Astrocyte (in vitro differentiated cells and primary cell): ENCODE measurements around the gene RICTOR. TPM values are rescaled to one million over a fixed set of nuclear protein-coding genes. Genes with fewer than 3 reads are reported as not detected.

ENCODE experiments used
- DNase-seq: peaks from one replicate; pipeline ENCODE4 v3.0.0-alpha.2; 2010; ENCODE audit warnings: low read depth
- FAIRE-seq: peaks from 2 replicates; lab custom pipeline; 2011; peaks lifted over from hg19 to GRCh38; lab: Jason Lieb, UNC
- H2AFZ ChIP-seq: 2 replicates; pipeline ENCODE4 v1.6.0; 2012; ENCODE audit warnings: low read depth, low read length, inconsistent platforms
- H3K27ac ChIP-seq: 2 replicates; pipeline ENCODE4 v1.5.1; 2011; ENCODE audit warnings: low read depth, low read length, inconsistent platforms
- H3K27me3 ChIP-seq: 2 replicates; pipeline ENCODE4 v1.6.0; 2011; ENCODE audit warnings: low read length, inconsistent platforms; ENCODE audit not compliant: insufficient read depth
- H3K36me3 ChIP-seq: 2 replicates; pipeline ENCODE4 v1.5.1; 2011; ENCODE audit warnings: low read length, inconsistent platforms; ENCODE audit not compliant: insufficient read depth
- H3K4me1 ChIP-seq: 2 replicates; pipeline ENCODE4 v1.5.1; 2011; ENCODE audit warnings: low read length, inconsistent platforms; ENCODE audit not compliant: insufficient read depth
- H3K4me2 ChIP-seq: 2 replicates; pipeline ENCODE4 v1.6.0; 2012; ENCODE audit warnings: low read length, inconsistent platforms
- H3K4me3 ChIP-seq: 2 replicates; pipeline ENCODE4 v1.5.1; 2011; ENCODE audit warnings: low read depth, mild to moderate bottlenecking, low read length, inconsistent platforms; ENCODE audit not compliant: insufficient read depth
- H3K79me2 ChIP-seq: 2 replicates; pipeline ENCODE4 v1.6.0; 2012; ENCODE audit warnings: mild to moderate bottlenecking, low read length, inconsistent platforms; ENCODE audit not compliant: insufficient read depth
- H3K9ac ChIP-seq: 2 replicates; pipeline ENCODE4 v1.6.0; 2012; ENCODE audit warnings: mild to moderate bottlenecking, low read length, inconsistent platforms
- H3K9me3 ChIP-seq: 2 replicates; pipeline ENCODE4 v1.5.1; 2012; ENCODE audit warnings: low read depth, mild to moderate bottlenecking, low read length, inconsistent platforms; ENCODE audit not compliant: insufficient read depth
- H4K20me1 ChIP-seq: 2 replicates; pipeline ENCODE4 v1.6.0; 2012; ENCODE audit warnings: low read length, inconsistent platforms; ENCODE audit not compliant: insufficient read depth
- H3K27ac Mint-ChIP-seq: one replicate; pipeline ENCODE4 v1.8.0; 2021; ENCODE audit warnings: mild to moderate bottlenecking, mixed read lengths; ENCODE audit not compliant: unreplicated experiment
- H3K27me3 Mint-ChIP-seq: one replicate; pipeline ENCODE4 v1.8.0; 2021; ENCODE audit warnings: low read depth, mixed read lengths; ENCODE audit not compliant: unreplicated experiment
- H3K36me3 Mint-ChIP-seq: one replicate; pipeline ENCODE4 v1.8.0; 2021; ENCODE audit warnings: low read depth, mixed read lengths; ENCODE audit not compliant: unreplicated experiment
- H3K4me1 Mint-ChIP-seq: one replicate; pipeline ENCODE4 v1.8.0; 2021; ENCODE audit warnings: low read depth, mixed read lengths; ENCODE audit not compliant: unreplicated experiment
- H3K4me3 Mint-ChIP-seq: one replicate; pipeline ENCODE4 v1.8.0; 2021; ENCODE audit warnings: mild to moderate bottlenecking, moderate library complexity, mixed read lengths; ENCODE audit not compliant: unreplicated experiment
- H3K9me3 Mint-ChIP-seq: one replicate; pipeline ENCODE4 v1.8.0; 2021; ENCODE audit warnings: mild to moderate bottlenecking, mixed read lengths; ENCODE audit not compliant: unreplicated experiment
- EZH2 ChIP-seq: IDR thresholded peaks from 2 replicates; pipeline ENCODE4 v1.6.1; 2012; ENCODE audit warnings: mild to moderate bottlenecking, low read length, inconsistent platforms; ENCODE audit not compliant: insufficient read depth
- total RNA-seq: library from RNA; stranded (reverse); gene quantifications from 2 replicates; pipeline ENCODE4 v1.2.1, GENCODE V29; 2021
- TF ChIP-seq, protein P1 (sequence below): IDR thresholded peaks from 2 replicates; pipeline ENCODE4 v1.5.1; 2011; ENCODE audit warnings: low read depth, mild to moderate bottlenecking, inconsistent platforms, low read length, moderate library complexity; ENCODE audit not compliant: insufficient read depth

Gene RICTOR
- total RNA-seq, 1 donor from 2014 or later, result 43.2 TPM

DNA sequence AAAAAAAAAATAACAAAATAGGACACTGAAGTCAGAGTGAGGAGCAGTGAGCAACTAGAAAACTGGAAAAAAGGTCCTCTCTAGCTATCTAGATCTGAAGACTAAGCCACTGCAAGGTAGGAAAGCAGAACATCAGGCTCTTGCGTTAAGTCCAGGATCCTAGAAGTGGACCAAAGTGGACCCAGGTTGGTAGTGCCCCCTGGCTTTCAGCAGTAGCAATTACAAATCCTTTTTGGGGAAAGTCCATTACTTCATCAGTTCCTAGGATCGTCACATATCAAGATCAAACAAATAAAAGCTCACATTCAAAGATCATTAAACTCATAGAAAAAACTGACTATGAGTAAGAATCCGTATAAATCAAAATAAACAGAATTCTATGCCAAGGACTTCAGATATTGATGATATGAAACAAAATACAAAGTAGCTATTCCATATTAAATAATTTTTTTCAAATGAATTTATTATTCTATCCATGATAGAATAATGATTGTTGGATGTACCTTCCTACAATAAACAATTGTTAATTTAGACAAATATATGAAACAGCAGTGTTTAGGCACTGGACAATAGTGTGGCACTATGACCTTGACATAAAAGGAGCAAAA is 6.5 kb upstream of the RICTOR start:
- FAIRE-seq, result no peak
- Histone ChIP-seq H3K9me3 (no peaks in the 10 kb centered on the region), H4K20me1 (no peaks in the 10 kb centered on the region), H3K79me2 (no peaks in the 10 kb centered on the region), H3K27ac (no peak overlapping the region), H3K4me3 (no peak overlapping the region), H3K4me2 (no peak overlapping the region), H3K4me1 (peaks cover 7% of the 10 kb centered on the region), H3K9ac (no peak overlapping the region), H3K36me3 (no peaks in the 10 kb centered on the region), H2AFZ (no peak overlapping the region), H3K27me3 (no peaks in the 10 kb centered on the region)
- peak; percentile 56 for DNase-seq
- no peak for TF ChIP-seq EZH2
- TF ChIP-seq, protein P1, sequence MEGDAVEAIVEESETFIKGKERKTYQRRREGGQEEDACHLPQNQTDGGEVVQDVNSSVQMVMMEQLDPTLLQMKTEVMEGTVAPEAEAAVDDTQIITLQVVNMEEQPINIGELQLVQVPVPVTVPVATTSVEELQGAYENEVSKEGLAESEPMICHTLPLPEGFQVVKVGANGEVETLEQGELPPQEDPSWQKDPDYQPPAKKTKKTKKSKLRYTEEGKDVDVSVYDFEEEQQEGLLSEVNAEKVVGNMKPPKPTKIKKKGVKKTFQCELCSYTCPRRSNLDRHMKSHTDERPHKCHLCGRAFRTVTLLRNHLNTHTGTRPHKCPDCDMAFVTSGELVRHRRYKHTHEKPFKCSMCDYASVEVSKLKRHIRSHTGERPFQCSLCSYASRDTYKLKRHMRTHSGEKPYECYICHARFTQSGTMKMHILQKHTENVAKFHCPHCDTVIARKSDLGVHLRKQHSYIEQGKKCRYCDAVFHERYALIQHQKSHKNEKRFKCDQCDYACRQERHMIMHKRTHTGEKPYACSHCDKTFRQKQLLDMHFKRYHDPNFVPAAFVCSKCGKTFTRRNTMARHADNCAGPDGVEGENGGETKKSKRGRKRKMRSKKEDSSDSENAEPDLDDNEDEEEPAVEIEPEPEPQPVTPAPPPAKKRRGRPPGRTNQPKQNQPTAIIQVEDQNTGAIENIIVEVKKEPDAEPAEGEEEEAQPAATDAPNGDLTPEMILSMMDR, result peak; percentile 75
- Mint-ChIP-seq H3K4me1 (peaks cover 18% of the 10 kb centered on the region), H3K36me3 (no peaks in the 10 kb centered on the region), H3K9me3 (no peaks in the 10 kb centered on the region), H3K27ac (no peak overlapping the region), H3K27me3 (no peaks in the 10 kb centered on the region), H3K4me3 (no peak overlapping the region)

DNA sequence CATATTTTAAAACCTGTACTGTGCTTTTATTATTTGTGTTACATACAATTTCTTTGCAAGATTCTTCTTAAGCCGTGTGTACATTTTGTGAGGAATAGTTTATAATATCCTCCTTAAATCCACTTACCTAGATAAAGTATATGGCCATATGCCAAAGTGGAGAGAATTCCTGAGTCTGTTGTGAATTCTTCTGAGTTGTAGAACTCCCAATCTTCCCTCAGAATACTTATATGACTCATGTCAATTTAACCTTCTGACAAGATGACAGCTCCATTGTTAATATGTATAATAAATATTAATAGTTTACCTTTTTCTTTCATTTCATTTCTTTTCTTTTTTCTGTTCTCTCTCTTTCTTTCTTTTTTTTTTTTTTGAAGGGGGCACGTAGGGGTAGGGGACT is 6.0 kb upstream of the RICTOR start:
- H3K27ac Mint-ChIP-seq, result no peak overlapping the region
- H3K27me3 Mint-ChIP-seq, result no peaks in the 10 kb centered on the region
- TF ChIP-seq, protein P1, result no peak
- TF ChIP-seq EZH2, result no peak
- Histone ChIP-seq H2AFZ (no peak overlapping the region), H4K20me1 (no peaks in the 10 kb centered on the region), H3K27ac (no peak overlapping the region), H3K79me2 (no peaks in the 10 kb centered on the region), H3K9ac (no peak overlapping the region), H3K27me3 (no peaks in the 10 kb centered on the region), H3K4me2 (no peak overlapping the region), H3K36me3 (no peaks in the 10 kb centered on the region), H3K4me3 (no peak overlapping the region), H3K4me1 (peaks cover 7% of the 10 kb centered on the region), H3K9me3 (no peaks in the 10 kb centered on the region)
- FAIRE-seq (no peak), DNase-seq (no peak)
- H3K9me3 Mint-ChIP-seq, result no peaks in the 10 kb centered on the region
- no peaks in the 10 kb centered on the region for H3K36me3 Mint-ChIP-seq
- H3K4me3 Mint-ChIP-seq, result no peak overlapping the region
- peaks cover 20% of the 10 kb centered on the region for H3K4me1 Mint-ChIP-seq

DNA sequence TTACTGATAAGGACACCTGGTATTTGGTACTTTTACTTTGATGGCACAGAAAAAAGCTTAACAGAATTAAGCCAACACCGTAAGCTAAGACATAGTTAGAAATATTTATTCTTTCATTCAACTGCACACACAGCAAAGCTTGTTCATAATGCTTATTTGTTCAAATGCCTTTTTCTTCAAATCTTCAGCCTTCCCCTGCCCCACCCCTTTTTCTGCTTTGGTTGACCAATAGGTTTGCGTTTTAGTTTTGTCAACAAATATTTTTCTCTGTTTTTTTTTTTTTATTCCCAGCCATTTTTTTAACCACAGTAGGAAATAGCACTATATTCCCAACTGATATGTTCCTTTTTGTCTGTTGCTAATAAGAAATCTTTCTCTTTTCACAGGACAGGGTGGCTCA is 4.9 kb upstream of the RICTOR start:
- Histone ChIP-seq H3K27ac (no peak overlapping the region), H3K9me3 (no peaks in the 10 kb centered on the region), H3K4me3 (no peak overlapping the region), H3K36me3 (no peaks in the 10 kb centered on the region), H3K4me1 (peaks cover 7% of the 10 kb centered on the region), H3K9ac (no peak overlapping the region), H3K79me2 (no peaks in the 10 kb centered on the region), H3K27me3 (no peaks in the 10 kb centered on the region), H2AFZ (no peak overlapping the region), H3K4me2 (no peak overlapping the region), H4K20me1 (no peaks in the 10 kb centered on the region)
- Mint-ChIP-seq H3K4me1 (peaks cover 20% of the 10 kb centered on the region), H3K36me3 (no peaks in the 10 kb centered on the region), H3K27me3 (no peaks in the 10 kb centered on the region), H3K27ac (no peak overlapping the region), H3K4me3 (no peak overlapping the region), H3K9me3 (no peaks in the 10 kb centered on the region)
- FAIRE-seq (no peak), DNase-seq (no peak)
- TF ChIP-seq EZH2, result no peak
- TF ChIP-seq, protein P1, result no peak
